ENCODE data around the gene EIF4G1. TPM values are rescaled to one million over a fixed set of nuclear protein-coding genes. Genes with fewer than 3 reads are reported as not detected.
A peak's percentile ranks its signal among the peaks of the same experiment; 100 is the strongest.

EIF4G1 gene
- total and polyA plus RNA-seq, 2 of the 4 experiments (the other 2 are of a cell fraction), result 225 to 274 TPM

DNA sequence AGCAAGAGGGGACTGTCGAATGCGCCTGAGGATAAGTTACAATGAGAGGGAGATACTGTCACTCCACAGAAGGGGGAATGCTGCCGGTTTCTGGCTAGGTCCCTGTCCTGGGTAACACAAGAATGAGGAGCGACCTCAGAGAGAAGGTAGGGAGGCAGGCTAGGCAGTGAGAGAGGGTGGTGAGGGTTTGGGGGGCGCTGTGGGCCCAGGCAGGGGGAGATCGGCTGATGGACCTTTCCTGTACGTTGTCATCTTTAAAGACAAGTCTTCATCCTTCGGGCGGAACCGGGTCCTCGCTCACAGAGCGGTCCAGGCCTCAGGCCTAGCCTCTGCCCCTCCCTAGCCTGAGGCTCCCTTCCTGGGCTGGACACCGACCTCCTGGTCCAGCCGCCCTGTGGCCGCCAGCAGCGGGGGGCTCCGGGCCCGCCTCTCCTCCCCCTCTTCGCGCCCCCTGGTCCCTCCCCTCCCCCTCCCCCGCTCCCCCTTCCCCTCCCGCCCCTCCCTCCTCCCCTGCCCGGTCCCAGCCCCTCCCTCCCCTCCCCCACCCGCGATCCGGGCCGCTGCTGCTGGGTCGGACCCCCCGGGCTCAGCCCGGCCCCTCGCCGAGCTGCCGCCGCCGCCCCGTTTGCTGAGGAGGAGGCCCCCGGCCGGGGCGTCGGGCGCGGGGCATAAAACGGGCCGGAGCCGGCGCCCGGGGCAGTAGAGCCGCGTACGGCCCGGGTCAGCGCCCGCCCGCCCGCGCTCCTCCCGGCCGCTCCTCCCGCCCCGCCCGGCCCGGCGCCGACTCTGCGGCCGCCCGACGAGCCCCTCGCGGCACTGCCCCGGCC lies 65.2 kb downstream of the EIF4G1 start, which contains the start of gene CHRD:
TSS of gene CHRD (plus strand) at position 697 of the 827 bp plus-strand sequence. CDS start 265 bp downstream, outside the sequence.
- no peaks in the 10 kb centered on the region for H3K9me3 ChIP-seq (ENCODE audit: control insufficient read depth, insufficient read depth, low read length)
- no peak within 1 kb of the TSS for H2AK5ac ChIP-seq (ENCODE audit: low read depth, low read length)
- H3K4me2 ChIP-seq (ENCODE audit: low read depth, low read length), result peak within 1 kb of the TSS; percentile 34; the same call in 1 of the 2 replicates
- H3K18ac ChIP-seq (ENCODE audit: low read depth, low read length), result no peak within 1 kb of the TSS; the same call in 1 of the 2 replicates
- H3K14ac ChIP-seq (replicated peaks; ENCODE audit: low read depth, low read length), result no peak within 1 kb of the TSS
- H3K27me3 ChIP-seq (ENCODE audit: control insufficient read depth, insufficient read depth, low read length), result peaks cover 81% of the 10 kb centered on the region
- no TSS peak for BruUV-seq (replicated peaks)
- no peak within 1 kb of the TSS for H4K91ac ChIP-seq (ENCODE audit: insufficient read depth, low read depth, low read length)
- no peak within 1 kb of the TSS for H4K8ac ChIP-seq (ENCODE audit: low read depth in 2 of 2, low read length in 2 of 2)
- in situ Hi-C loops (cut with MboI; ENCODE audit: low sequenced_read_pairs) (loop anchor here (10.0 kb wide), 2 partner anchors 395 to 425 kb away; no protein-coding TSS in a partner anchor), dilution Hi-C loops (cut with HindIII; ENCODE audit: low sequenced_read_pairs, unreplicated experiment) (no loop called here), intact Hi-C loops (cut with micrococcal nuclease) (no loop called here)
- ChIA-PET POLR2A (ENCODE audit: unreplicated experiment) (no interaction called here), CTCF (interaction anchor here (1.4 kb wide), 1 partner anchor 8 kb away, joined by 5 read pairs; no protein-coding TSS in a partner anchor)
- TF ChIP-seq, protein P1, sequence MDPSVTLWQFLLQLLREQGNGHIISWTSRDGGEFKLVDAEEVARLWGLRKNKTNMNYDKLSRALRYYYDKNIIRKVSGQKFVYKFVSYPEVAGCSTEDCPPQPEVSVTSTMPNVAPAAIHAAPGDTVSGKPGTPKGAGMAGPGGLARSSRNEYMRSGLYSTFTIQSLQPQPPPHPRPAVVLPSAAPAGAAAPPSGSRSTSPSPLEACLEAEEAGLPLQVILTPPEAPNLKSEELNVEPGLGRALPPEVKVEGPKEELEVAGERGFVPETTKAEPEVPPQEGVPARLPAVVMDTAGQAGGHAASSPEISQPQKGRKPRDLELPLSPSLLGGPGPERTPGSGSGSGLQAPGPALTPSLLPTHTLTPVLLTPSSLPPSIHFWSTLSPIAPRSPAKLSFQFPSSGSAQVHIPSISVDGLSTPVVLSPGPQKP (IDR thresholded peaks at IDR 0.05; ENCODE audit: borderline replicate concordance, low read depth, low read length), result no peak
- TF ChIP-seq POLR2A (IDR thresholded peaks at IDR 0.05; ENCODE audit: low read depth, low read length), result no peak
- no peak for TF ChIP-seq BHLHE40 (IDR thresholded peaks at IDR 0.05; ENCODE audit: low read depth, low read length)
- no peak for TF ChIP-seq CTCF (conservative IDR thresholded peaks at IDR 0.05; ENCODE audit: low read depth, low read length)
- TF ChIP-seq MAZ (IDR thresholded peaks at IDR 0.05; ENCODE audit: borderline replicate concordance, low read depth, low read length), result no peak
- TF ChIP-seq FOS (IDR thresholded peaks at IDR 0.05; ENCODE audit: low read depth, low read length), result no peak
- TF ChIP-seq NFE2L2 (IDR thresholded peaks at IDR 0.05; ENCODE audit: low read depth, low read length), result no peak
- TF ChIP-seq RFX5 (IDR thresholded peaks at IDR 0.05; ENCODE audit: low read depth, low read length), result no peak
- TF ChIP-seq CEBPB (IDR thresholded peaks at IDR 0.05; ENCODE audit: low read depth, low read length), result no peak
- TF ChIP-seq SMC3 (IDR thresholded peaks at IDR 0.05; ENCODE audit: low read depth, low read length), result no peak
- no peak for TF ChIP-seq CHD1 (IDR thresholded peaks at IDR 0.05; ENCODE audit: low read depth, low read length)
- no peak for TF ChIP-seq RAD21 (IDR thresholded peaks at IDR 0.05; ENCODE audit: low read length)
- WGBS, 2 experiments (ENCODE audit: extremely low coverage in 2 of 2, insufficient read length in 1 of 2), result 28% methylated on average over 16 of the region's 71 CpGs; no CpG with 5 or more reads in 1 of the 2 experiments
- H3K56ac ChIP-seq (ENCODE audit: extremely low read depth, insufficient read depth, low read length), result no peak within 1 kb of the TSS
- no peak within 1 kb of the TSS for H2BK5ac ChIP-seq (ENCODE audit: low read depth, low read length, poor library complexity, severe bottlenecking)
- no peaks in the 10 kb centered on the region for H3K9me1 ChIP-seq (ENCODE audit: insufficient read depth, low read length)
- H3K23ac ChIP-seq (ENCODE audit: low read depth, low read length), result peak within 1 kb of the TSS; percentile 31; the same call in 1 of the 2 replicates
- DNase-seq (no peak), ATAC-seq (ENCODE audit: low read depth) (peak; percentile 61)
- H4K5ac ChIP-seq (ENCODE audit: low read depth, low read length), result no peak within 1 kb of the TSS
- H3K4ac ChIP-seq (ENCODE audit: low read depth, low read length), result no peak within 1 kb of the TSS
- no peaks in the 10 kb centered on the region for H3K36me3 ChIP-seq (ENCODE audit: control insufficient read depth, insufficient read depth, low read length)
- no peak within 1 kb of the TSS for H3K27ac ChIP-seq (ENCODE audit: insufficient read depth, low read length)
- no peaks in the 10 kb centered on the region for H3K79me1 ChIP-seq (ENCODE audit: low read depth in 1 of 2, low read length in 2 of 2)
- no peak within 1 kb of the TSS for H2AK9ac ChIP-seq (replicated peaks; ENCODE audit: low read depth, low read length, poor library complexity)
- peak within 1 kb of the TSS; percentile 56 for H2AFZ ChIP-seq (replicated peaks; ENCODE audit: low read length, poor library complexity)
- no peak within 1 kb of the TSS for H2BK20ac ChIP-seq (ENCODE audit: low read depth, low read length)
- no peak within 1 kb of the TSS for H2BK120ac ChIP-seq (ENCODE audit: low read depth, low read length)
- H3K4me3 ChIP-seq (ENCODE audit: insufficient read depth, low read depth, low read length), result peak within 1 kb of the TSS; percentile 39; the same call in 1 of the 2 replicates
- peaks cover 2% of the 10 kb centered on the region; the same call in 1 of the 2 replicates for H3K4me1 ChIP-seq (ENCODE audit: control insufficient read depth, insufficient read depth, low read length)
- no peaks in the 10 kb centered on the region for H4K20me1 ChIP-seq (ENCODE audit: insufficient read depth, low read length)
- H3K9ac ChIP-seq (ENCODE audit: low read depth, low read length), result no peak within 1 kb of the TSS
- no peak within 1 kb of the TSS for H2BK15ac ChIP-seq (ENCODE audit: low read depth, low read length)

All from IMR-90 (cell line).